22Rv1 (cell line): ENCODE measurements around the gene TOR1AIP2.
"Not testable (repeated sequence)": the region's sequence is repeated elsewhere in the genome, so short reads cannot be mapped to it uniquely, and the experiment has no call there.

ENCODE experiments used
- H3K27ac ChIP-seq: fragments of 450-650 bp; 2 replicates; pipeline ENCODE4 v1.5.1; 2017
- ZFX ChIP-seq: fragments of 450-650 bp; IDR thresholded peaks from 2 replicates; pipeline ENCODE4 v1.6.1; 2017; ENCODE audit warnings: antibody characterized with exemption, borderline replicate concordance
- TF ChIP-seq, protein P1 (sequence below): fragments of 450-650 bp; IDR thresholded peaks from 2 replicates; pipeline ENCODE4 v1.5.1; 2017; ENCODE audit warnings: mild to moderate bottlenecking

Gene TOR1AIP2

DNA sequence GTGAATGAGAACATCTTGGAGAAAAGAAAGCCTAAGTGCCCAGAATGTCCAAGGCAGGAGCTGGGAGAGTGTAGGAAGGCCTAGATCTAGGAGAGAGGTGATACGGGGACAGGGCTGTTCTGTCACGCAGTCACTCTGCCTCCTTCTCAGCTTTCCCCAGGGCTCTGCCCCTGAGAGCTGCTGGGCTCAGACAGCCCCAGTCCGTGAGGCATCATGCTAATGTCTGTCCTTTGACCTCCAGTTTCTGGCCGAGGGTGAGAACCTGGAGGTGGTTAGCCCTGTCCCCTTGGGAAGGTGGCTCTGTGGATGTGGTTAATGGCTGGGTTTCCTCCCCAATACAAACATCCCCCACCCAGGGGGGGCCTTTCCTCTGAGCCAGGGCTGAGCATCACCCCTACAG is 71.3 kb downstream of the TOR1AIP2 start:
- TF ChIP-seq ZFX = no peak
- TF ChIP-seq, protein P1, sequence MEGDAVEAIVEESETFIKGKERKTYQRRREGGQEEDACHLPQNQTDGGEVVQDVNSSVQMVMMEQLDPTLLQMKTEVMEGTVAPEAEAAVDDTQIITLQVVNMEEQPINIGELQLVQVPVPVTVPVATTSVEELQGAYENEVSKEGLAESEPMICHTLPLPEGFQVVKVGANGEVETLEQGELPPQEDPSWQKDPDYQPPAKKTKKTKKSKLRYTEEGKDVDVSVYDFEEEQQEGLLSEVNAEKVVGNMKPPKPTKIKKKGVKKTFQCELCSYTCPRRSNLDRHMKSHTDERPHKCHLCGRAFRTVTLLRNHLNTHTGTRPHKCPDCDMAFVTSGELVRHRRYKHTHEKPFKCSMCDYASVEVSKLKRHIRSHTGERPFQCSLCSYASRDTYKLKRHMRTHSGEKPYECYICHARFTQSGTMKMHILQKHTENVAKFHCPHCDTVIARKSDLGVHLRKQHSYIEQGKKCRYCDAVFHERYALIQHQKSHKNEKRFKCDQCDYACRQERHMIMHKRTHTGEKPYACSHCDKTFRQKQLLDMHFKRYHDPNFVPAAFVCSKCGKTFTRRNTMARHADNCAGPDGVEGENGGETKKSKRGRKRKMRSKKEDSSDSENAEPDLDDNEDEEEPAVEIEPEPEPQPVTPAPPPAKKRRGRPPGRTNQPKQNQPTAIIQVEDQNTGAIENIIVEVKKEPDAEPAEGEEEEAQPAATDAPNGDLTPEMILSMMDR = no peak
- no peak overlapping the region for H3K27ac ChIP-seq

DNA sequence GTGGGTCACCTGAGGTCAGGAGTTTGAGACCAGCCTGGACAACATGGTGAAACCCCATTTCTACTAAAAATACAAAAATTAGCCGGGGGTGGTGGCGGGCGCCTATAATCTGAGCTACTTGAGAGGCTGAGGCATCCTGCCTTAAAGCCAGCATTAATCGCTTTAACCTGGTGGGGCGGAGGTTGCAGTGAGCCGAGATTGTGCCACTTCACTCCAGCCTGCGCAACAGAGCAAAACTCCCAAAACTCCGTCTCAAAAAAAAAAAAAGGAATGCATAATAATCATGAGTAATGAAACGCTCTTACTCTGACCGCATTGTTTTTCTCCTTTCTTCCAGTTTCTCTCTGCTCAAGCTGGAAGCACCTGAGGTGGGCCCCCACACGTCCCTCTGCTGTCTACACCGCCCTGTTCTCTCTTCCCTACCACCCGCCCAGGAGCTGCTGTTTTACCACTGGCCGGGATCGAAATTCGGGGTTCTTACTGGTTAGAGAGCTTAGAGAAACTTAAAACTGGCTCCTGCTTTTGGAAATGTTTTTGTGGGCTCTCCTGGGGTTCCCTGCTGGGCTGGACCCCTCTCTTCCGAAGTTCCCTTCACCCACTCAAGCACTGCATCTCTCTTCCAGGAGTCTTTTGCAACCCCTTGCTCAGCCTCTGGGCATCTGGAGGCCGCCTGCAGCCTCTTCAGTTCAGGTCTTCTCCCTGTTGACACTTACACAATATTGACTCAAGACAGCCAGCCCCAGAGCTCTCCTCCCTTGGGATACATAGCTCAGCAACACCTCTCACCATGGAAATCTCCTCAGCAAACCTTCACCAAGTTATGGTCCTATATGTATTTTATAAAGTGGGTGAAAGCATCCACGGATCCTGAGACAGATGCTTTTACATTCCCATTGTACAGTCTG is 72.1 kb downstream of the TOR1AIP2 start:
- no peak overlapping the region for H3K27ac ChIP-seq
- TF ChIP-seq, protein P1 = no peak
- no peak for TF ChIP-seq ZFX

GRCh38 chr1:179804417-179804816 is 73.2 kb downstream of the TOR1AIP2 start:
- not testable (repeated sequence) for H3K27ac ChIP-seq

GRCh38 chr1:179803918-179804317 is 73.7 kb downstream of the TOR1AIP2 start:
- no peak for TF ChIP-seq ZFX
- TF ChIP-seq, protein P1 = no peak
- no peak overlapping the region for H3K27ac ChIP-seq

GRCh38 chr1:179803104-179803503 is 74.5 kb downstream of the TOR1AIP2 start:
- H3K27ac ChIP-seq = no peak overlapping the region
- no peak for TF ChIP-seq ZFX
- TF ChIP-seq, protein P1 = no peak

DNA sequence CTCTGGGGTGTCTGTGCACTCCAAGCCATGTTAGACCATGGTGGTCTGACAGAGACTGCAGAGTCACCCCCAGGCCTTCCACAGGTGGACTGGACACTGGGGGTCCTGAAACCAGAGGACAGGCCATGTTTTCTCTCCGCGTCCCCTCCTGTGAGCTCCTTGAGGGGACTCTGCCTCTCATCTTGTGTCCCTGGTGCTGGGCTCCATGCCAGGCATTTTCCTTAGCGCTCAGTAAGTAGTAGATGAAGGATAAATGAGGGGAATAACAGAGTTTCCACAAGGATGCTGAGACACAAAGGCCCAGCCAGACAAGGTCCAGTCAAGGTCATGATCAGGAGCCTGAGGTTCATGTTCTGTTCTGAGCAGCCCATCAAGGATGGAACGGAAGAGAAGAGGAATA is 77.1 kb downstream of the TOR1AIP2 start:
- TF ChIP-seq, protein P1 = no peak
- TF ChIP-seq ZFX = no peak
- H3K27ac ChIP-seq = no peak overlapping the region

DNA sequence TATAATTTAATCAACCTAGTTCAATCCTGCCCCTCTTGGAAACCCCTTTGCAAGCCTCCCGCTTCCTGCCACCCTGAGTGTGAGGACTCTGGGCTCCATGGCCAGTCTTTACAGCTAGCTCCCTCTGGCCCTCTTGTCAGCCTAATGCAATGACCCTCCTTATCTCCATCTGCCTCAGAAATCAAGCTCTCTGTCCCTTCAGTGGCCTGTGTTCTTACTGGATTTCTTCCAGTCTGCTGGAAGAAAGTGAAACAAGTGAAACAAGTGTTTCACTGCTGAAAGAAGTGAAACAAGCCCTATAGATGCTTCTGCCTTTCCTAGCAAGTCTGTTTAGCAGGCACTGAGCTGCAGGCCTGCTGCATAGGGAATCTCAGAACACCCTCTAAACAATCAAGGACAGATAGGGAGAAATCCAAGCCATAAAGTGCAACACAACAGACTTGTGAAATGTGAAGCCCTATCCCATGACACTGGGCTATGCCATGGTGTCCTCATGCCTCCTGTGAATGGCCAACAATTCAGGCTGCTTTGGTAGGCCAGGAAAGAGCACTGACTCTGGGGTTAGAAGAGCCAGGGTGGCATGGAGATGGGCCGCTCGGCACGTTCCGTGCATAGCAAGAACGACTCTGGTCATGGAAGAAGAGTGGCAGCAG is 78.6 kb downstream of the TOR1AIP2 start:
- no peak for TF ChIP-seq ZFX
- TF ChIP-seq, protein P1 = no peak
- no peak overlapping the region for H3K27ac ChIP-seq
